Hepatocyte (in vitro differentiated cells): ENCODE results near the gene PDE1C.

Experiments used
- CTCF ChIP-seq: fragments of 200-600 bp; sonication (generic); IDR thresholded peaks from 2 replicates; pipeline ENCODE4 v1.5.1; 2016; ENCODE audit warnings: antibody characterized with exemption, mild to moderate bottlenecking; ENCODE audit not compliant: poor library complexity
- EZH2phosphoT487 ChIP-seq: fragments of 200-600 bp; sonication (generic); IDR thresholded peaks from one replicate; pipeline ENCODE4 v1.6.1; 2018; ENCODE audit warnings: antibody characterized with exemption, mild to moderate bottlenecking, low read depth, moderate library complexity; ENCODE audit not compliant: unreplicated experiment, severe bottlenecking

GRCh38 chr7:32023376-32023775 lies 46.8 kb downstream of the PDE1C start:
- TF ChIP-seq CTCF (no peak), EZH2phosphoT487 (no peak)
